GM19395 (cell line): ENCODE measurements around the gene CSMD2.

ENCODE experiments used
- ATAC-seq: cut with Tn5 transposase; IDR thresholded peaks from one replicate; pipeline ENCODE4 v1.9.1; 2021; ENCODE audit warnings: mild to moderate bottlenecking, moderate library complexity; ENCODE audit not compliant: unreplicated experiment

The CSMD2 gene

DNA sequence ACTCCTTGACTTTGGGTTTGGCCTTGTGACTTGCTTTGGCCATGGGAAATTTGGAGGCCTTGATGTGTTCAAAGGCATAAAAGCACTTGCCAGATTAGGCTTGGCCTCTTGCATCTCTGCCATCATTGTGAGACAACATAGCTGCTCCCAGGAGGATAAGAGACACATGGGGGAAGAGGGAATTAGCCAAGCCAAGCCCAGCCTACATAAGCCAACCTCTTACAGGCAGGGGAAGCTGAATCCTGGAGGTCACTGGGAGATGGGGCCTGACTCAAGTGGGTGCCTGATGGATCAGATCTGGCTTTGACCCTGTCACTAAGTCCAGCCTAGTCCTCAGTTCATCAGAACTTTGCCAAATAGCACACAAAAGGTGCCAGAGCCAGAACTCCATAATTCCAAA lies 338.7 kb downstream of the CSMD2 start:
- no peak for ATAC-seq

DNA sequence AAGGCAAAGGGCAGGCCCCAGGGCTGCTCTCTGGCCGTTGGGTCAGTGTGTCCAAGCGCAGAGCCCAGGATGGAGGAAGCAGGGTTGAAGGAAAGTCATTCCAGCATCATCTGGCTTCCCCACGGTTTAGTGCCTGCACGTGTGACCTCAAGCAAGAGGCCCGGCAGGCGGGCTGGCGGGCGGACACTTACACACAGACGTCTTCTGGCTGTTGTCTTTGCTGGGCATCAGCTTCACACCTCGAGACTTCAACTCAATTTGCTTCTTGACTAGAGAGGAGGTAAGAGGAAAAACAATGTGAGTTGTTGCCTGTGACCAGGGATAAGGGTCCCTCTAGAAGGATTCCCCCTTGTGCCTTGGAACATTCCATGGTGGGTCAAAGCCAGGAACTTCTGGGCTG lies 339.5 kb downstream of the CSMD2 start:
- no peak for ATAC-seq

DNA sequence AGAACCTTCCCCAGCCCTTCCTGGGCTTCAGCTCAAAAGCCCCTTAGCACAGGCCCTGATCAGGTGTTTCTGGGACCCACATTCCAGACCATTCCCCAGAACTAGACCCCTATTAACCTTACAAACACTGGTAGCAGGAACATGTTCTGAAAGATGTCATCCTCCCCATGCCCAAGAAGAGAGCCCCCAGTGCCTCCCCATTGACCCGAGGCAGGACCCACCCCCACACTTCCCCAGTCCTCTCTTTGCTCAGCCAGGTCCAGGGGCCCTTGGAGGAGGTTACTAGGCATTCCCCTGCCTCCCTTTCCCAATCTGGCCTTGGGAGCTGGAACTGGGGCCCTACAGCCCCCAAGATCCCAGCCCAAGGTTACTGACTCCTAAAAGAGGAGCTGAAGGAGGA lies 340.1 kb downstream of the CSMD2 start:
- ATAC-seq: no peak

DNA sequence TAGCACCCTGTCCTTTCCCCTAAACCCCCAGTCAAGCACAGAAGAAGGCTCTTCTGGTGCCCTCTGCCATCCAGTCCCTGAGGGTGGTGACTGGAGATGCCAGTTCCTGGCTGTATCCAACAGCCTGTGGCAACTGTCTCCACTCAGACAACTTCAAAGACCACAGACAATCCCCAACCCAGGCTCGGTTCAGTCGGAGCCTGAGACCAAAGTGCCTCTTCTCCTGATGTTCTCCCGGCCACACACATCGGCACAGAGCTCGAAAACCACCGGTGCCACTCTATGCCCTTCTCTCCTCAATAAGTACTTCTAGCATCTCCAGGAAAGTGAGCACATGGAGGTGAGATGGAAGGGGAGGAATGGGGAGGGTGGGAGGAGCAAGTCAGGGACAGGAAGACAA lies 340.7 kb downstream of the CSMD2 start:
- ATAC-seq: no peak

DNA sequence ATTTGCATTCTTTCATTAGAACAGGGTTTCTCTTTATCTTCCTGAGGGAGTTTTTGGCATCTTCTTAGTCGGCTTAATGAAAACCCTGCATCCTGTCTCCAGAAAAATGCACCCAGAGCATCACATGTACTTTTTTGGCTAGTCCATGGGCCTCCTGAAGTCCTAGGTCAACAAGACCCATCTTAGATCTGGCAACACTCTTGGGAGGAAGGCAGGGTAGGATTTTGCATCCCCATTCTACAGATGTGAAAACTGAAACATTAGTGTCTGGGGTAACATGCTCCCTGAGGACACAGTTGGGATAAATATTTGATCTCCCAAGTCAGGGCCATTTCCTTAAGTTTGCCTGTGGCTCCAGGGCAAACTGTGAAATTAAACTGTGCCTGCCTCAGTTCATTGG lies 341.2 kb downstream of the CSMD2 start:
- ATAC-seq: no peak

DNA sequence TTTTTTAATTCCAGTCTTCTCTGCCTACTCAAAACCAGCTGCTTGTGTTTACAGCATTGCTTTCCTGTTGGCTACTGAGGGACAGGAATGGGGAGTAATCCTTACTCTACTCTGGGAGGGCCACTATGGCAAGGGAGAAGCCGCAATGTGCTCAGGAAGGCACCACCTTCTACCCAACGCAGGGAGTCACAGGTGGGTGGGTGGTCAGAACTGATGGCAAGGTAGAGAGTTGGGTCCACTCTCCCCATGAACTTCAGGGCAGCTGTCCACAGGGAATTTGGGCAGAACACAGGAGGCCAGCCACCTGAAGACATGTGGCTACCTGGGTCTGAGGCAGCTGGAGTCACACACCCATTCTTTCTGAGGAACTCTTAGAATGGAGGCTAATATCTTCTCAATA lies 341.6 kb downstream of the CSMD2 start:
- no peak for ATAC-seq

DNA sequence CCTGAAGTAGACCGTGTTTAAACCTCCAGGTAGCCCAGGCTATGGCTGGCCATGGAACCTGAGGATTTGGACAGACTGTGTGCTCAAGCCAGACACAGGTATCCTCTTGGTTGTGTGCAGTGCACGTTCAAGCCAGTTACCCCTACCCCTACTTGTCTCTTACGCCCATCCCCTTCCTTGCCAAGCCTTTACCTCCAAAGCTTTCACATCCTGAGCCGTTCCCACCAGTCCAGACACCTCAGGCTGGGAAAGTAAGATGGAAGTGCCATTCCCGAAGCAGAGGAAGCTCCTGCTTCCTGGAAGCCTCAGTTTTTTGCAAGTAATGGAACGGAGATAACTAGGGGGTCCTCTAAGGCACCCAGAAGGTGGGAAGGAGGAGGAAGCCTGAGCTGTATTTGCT lies 342.6 kb downstream of the CSMD2 start:
- no peak for ATAC-seq

DNA sequence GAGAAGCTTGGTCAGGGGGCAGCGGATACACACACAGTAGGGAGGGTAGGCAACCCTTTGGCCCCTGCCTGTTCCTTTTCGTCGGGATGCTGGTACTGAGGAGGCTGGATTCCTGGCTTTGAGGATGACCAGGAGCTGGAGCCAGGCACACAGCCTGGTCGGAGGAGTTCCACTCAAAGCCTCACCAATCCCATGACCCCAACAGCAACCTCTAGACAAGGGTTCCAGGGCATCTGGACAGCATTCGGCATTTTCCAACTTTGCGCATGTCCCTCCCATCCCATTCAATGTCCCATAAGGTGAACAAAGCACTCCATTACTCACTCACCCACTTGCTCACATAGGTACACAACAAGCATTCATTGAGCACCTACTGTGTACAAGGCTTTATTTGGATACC lies 343.7 kb downstream of the CSMD2 start:
- no peak for ATAC-seq

DNA sequence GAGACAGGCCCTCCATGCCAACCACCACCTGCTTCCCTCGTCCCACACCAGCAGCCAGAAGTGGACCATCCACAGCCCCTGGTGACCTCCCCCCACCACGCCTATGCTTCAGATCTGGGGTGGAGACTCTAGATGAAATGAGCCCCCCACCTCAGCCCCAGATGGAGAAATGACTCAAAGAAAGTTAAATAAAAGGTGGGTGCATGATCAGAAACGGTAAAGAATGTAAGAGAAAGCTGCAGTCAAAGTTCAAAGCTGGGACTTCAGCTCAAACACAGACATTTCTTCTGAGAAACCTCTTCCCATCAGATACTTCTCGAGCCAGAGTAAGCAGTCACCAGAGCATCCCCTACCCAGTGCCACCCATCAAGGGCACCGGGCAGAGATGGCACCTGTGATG lies 344.2 kb downstream of the CSMD2 start:
- no peak for ATAC-seq

DNA sequence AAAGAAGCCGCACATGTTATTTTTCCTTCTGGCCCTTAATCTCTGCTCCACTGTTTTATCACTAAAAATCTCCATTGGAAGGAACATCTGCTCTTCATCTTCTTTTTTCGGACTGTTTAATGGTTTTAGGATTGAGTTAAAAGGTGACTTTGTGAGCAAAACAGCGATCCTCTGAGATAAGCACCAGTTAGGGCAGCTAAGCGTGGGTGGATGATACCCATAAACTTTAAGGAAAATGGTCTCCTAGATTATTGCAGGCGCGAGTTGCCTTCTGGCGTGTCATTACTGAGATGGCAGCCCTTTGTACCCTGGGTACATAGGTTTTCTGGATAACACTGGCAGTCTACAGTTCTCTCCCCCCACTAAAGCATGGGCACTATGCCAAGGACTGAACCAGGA lies 345.1 kb downstream of the CSMD2 start:
- ATAC-seq: no peak

DNA sequence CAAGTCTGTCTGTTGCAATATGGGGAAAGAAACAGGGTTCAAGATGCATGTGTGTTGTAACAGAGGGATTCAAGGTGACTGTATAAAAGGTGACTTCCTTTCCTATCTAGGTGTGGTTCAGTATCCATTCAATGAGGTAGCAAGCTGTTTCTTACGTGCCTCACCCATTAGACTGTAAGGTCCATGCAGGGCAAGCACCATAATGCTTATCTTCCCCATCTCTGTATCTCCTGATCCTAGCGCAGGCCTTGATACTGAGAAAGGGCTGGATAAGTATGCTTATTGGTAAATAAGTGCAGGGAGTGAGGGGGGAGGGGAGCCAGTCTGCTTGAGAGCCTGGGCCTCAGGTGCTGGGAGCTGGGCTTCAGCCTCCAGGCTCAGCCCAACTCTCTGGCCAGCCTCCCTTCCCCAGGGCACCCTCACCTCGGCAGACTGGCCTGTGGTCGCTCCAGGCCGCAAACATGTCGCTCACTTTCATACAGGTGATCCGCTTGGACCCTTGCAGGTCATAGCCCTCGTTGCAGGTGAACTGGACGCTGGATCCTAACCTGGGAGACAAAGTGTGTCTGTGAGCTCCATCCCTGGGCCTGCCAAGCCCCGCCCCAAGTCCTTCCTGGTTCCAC lies 345.6 kb downstream of the CSMD2 start:
- no peak for ATAC-seq

DNA sequence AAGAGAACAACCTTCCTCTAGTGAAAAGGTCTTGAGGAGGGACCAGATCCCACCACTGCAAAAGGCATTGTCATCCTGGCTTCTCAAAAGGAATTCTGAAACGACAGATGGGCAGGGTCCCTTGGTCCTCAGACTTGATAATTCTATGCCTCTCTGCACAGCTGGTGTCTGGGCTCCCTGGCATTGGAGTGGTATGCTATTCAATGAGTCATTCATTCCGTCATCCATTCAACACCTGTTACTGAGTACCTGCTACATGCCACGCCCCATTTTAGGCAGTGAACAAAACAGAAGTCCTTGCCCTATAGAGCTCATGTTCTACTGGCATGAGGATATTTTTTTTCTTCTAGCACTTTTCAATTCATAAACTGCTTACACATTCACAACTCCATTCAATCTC lies 347.0 kb downstream of the CSMD2 start:
- ATAC-seq: no peak

DNA sequence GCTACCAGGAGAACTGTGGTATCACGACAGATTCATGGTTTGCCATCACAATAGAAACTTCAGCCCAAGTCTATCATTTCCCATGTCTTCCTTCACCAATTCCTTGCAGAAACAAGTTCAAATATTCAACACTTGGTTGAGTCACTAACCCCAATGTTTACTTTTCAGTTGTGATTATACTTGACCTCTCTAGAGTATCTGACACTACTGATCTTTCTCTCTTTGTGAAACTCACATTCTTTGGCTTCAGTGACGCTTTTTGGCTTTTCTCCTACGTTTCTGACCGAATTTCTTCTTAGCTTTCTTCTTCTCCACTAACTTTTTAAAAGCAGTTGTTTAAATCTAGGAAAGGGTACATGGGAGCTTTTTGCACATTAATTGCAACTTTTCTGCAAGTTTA lies 350.0 kb downstream of the CSMD2 start:
- no peak for ATAC-seq

DNA sequence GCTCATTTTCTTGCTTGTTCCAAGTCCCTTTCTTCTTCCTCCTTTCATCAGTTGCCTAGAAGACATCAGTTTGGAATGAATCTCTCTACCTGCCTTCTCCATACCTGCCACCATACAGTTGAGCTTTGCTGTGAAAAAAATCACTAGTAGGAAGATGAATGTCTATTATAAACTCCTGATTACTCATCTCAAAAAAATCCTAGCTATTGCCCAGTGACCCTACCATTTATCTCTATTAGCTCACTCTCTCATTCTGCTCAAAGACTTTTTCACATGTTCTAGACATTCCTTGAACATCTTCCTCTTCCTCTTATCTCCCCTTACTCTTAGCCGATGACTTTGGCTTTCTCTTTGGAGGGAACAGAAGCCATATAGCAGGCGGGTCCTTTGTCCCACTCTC lies 350.9 kb downstream of the CSMD2 start:
- ATAC-seq: no peak

DNA sequence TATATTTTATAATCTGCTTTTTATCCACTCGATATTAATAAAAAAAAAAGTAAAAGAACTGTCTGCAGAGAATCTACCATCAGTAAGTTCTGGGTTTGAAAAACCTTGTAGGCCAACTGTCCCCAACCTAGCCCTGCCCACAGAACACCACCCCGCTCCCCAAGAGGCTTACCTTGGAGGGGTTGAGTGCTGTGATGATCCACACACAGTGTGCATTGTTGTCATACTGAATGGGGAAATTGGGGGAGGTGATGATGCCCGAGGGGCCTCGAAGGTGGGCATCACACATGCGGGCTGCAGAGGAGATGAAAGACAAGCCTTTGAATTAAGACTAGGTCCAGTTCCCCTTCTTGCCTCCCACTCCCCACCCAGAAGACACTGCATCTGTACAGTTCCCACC lies 354.5 kb downstream of the CSMD2 start:
- ATAC-seq: no peak

DNA sequence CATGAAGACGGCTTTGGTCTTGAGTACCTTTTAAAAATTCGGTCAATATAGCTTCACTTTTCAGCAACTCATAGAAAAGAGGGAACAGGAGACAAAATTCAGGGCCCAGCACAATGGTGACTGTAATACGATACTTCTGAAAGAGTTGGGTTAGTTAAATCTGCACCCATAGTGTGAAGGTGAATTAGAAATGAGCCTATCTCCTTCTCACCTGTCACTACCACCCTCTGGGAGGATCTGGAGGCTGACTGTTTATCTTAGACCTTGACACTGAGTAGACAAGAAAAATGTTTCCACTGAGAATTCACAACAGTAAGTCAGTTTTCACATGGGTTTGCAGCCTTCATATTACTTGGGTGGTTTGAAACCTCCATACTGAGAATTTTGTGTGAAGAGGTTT lies 359.0 kb downstream of the CSMD2 start:
- no peak for ATAC-seq

DNA sequence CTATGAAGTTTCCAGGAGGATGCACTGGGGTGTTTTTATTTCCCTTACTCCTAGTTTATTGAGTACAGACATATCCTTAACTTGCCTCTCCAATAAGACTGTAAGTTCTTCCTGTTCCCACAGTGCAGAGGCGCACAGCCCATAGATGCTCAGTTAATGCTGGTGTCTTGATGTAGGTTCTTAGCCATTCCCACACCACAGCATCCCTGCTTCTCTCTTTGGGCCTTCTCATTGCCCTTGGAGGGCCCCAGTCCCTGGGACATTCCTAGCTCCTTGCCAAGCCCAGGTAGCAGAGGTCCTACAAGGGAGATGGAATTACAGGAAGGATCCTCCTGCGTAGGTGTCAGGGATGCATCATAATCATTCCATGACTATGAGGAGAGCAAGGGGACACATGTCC lies 362.8 kb downstream of the CSMD2 start:
- ATAC-seq: no peak

DNA sequence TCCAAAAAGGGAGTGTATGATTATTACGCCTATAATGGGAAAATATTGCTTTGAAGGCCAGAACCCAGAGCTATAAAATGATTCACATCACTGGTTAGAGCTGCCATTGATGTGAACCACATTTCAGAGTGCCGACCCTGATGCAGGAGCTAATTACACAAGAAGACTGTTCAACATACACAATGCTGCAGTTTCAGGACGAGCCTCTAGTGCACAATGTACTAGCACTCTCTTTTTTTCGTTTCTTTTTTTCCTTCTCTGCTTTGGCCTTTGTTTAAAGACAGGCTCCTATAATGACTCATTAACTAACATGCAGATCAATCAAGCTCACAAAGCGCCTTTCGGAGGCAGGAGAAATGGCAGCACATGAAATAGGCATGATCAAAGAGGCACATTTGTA lies 367.2 kb downstream of the CSMD2 start:
- ATAC-seq: no peak

DNA sequence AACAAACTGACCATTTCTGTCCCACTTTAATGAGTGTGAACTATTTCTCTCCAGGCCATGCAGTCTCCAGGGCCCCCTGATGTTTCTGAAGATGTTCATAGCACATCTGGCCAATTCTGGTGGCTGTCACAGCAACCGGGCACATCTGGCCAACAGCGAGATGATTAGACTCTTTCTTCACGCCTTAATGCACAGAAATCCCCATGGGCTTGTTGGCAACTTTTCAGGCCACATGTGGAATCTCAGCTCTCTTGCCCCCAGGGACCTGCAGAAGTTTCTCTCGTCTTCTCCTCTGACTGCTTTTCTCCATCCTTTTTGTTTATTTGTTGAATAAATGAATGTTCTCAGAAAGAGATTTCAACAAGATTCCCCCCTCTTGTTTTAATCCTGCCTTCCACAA lies 372.4 kb downstream of the CSMD2 start:
- ATAC-seq: no peak

DNA sequence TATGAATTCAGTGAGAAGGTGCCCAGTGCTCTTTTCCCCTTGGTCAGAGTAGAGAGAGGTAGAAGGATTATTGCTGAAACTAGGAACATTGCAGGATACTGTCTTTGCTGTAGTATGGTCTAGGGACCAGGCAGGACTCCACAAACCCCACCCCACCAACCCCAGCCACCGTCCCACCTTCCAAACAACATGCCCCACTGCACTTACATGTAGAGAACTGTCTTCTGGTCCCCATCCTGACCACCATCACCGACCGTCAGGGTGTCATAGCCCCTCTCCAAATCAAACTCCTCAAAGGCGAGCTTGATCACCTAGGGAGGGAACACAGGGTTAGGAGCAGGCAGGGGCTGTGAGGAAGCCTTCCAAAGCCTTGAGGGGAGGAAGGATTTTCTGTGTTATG lies 372.8 kb downstream of the CSMD2 start:
- ATAC-seq: no peak

DNA sequence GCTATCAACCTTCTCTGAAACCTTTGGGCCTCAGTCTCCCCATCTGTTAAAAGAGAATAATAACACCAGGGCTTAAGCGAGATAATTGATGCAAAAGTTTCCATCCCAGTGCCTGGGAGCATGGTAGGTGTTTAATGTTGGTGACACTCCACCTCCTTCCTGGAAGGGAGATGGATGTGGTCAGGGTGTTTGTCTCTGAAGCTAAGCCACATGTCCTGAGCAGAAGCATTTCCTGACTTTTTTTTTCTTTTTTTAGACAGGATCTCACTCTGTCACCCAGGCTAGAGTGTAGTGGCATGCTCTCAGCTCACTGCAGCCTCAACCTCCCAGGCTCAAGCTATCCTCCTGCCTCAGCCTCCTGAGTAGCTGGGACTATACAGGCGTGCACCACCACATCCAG lies 373.8 kb downstream of the CSMD2 start:
- no peak for ATAC-seq

DNA sequence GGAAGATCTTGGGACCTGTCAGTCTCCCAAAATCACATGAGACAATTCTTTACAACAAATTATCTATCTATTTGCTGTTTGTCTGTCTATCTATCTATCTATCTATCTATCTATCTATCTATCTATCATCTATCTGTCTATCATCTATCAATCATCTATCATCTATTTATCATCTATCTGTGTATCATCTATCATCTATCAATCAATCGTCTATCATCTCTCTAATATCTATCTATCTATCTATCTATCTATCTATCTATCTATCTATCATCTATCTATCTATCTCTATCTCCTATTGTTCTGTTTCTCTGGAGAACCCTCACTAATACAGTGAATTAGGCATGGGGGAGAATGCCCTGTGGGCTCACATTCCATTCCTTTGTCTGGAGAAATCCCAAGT lies 374.5 kb downstream of the CSMD2 start:
- ATAC-seq: no peak

DNA sequence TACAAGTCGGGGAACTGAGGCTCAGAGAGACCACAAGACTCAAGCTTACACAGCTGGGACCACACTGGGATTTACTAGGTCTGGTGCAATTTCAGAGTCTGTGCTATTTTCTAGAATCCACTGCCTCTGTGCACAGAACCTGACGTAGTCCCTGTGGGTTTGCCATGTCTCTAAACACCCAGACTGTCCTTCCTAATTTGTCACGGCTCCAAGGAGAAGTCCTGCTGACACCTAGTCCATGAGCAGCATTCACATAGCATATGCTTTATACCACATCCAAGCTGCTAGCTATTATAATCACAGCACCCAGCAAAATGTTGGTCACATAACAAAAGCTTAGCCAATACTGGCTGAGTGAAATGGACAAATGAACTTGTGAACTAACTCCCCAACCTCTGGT lies 380.2 kb downstream of the CSMD2 start:
- ATAC-seq: no peak

DNA sequence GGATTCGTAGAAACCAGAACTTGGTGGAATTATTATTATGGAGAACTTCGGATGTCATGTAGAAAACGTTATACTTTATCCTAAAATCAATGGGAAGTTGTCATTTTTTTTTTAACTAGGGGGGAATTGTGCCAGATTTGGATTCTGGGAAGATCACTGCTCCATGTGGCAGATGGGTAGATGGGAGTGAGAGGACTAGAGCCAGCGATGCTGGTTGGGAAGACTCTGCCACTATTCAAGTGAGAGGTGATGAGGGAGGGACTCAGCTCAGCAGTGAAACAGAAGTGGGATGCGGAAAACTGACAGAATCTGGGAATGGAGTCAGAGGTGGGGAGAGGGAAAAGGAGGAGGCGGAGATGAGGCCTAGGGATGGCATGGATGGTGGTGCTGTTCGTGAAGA lies 382.3 kb downstream of the CSMD2 start:
- ATAC-seq: no peak
